Measurements from ENCODE around the gene CDKN2B-AS1. TPM values are rescaled to one million over a fixed set of nuclear protein-coding genes. Genes with fewer than 3 reads are reported as not detected.

The CDKN2B-AS1 gene
- total and polyA plus RNA-seq, 2 of the 13 experiments (the other 11 are each of a cell fraction or from before 2014, with no cell fraction given), result 0.64 to 2.3 TPM

GRCh38 chr9:22008717-22009505, 14.3 kb downstream of the CDKN2B-AS1 start, which contains the start of gene CDKN2B (continued):
- TF ChIP-seq ZNF512B (CRISPR knock-in tag; IDR thresholded peaks at IDR 0.05; ENCODE audit: borderline replicate concordance), result no peak
- 0 out of 2 replicates have a peak, but pooled peaks have one; percentile 44 for TF ChIP-seq ARID2 (CRISPR knock-in tag; IDR thresholded peaks at IDR 0.05; ENCODE audit: borderline replicate concordance)
- TF ChIP-seq WIZ (CRISPR knock-in tag; IDR thresholded peaks at IDR 0.05), result no peak
- TF ChIP-seq PATZ1 (CRISPR knock-in tag; IDR thresholded peaks at IDR 0.05), result peak; percentile 61
- TF ChIP-seq ZNF646 (CRISPR knock-in tag; IDR thresholded peaks at IDR 0.05), result no peak
- TF ChIP-seq ZNF83 (CRISPR knock-in tag; IDR thresholded peaks at IDR 0.05; ENCODE audit: borderline replicate concordance), result 0 out of 2 replicates have a peak, but pooled peaks have one; percentile 70
- TF ChIP-seq ZNF710 (CRISPR knock-in tag; IDR thresholded peaks at IDR 0.05; ENCODE audit: borderline replicate concordance), result peak; percentile 39; the same call in 1 of the 2 replicates
- TF ChIP-seq ZNF720 (CRISPR knock-in tag; IDR thresholded peaks at IDR 0.05), result no peak
- no peak for TF ChIP-seq PCBP2 (optimal IDR thresholded peaks at IDR 0.05; ENCODE audit: low read depth, low read length, poor library complexity, severe bottlenecking)
- TF ChIP-seq ZNF614 (CRISPR knock-in tag; IDR thresholded peaks at IDR 0.05; ENCODE audit: borderline replicate concordance), result no peak; the same call in 1 of the 2 replicates
- peak; percentile 74; the same call in 1 of the 2 replicates for TF ChIP-seq ZNF546 (CRISPR knock-in tag; conservative IDR thresholded peaks at IDR 0.05)
- peak; percentile 43; the same call in 1 of the 3 replicates for TF ChIP-seq MXI1 (IDR thresholded peaks at IDR 0.05; ENCODE audit: borderline replicate concordance, low read depth, low read length)
- no peak; the same call in 1 of the 2 replicates for TF ChIP-seq RNF2 (conservative IDR thresholded peaks at IDR 0.05; ENCODE audit: low read depth)
- 0 out of 2 replicates have a peak, but pooled peaks have one; percentile 16 for TF ChIP-seq MIXL1 (CRISPR knock-in tag; IDR thresholded peaks at IDR 0.05)

Measured in HepG2 (cell line).